IMR-90 (cell line): Measurements from ENCODE around the gene PAPSS2. TPM values are rescaled to one million over a fixed set of nuclear protein-coding genes. Genes with fewer than 3 reads are reported as not detected.

ENCODE experiments used
- ATAC-seq: fragments of 200-7000 bp; cut with Tn5 transposase; 2 replicates; pipeline ENCODE4 v1.9.1; 2020; ENCODE audit warnings: low read depth, mild to moderate bottlenecking, moderate library complexity
- BruUV-seq: library from RNA; stranded (reverse); fragments of 400-500 nt; replicated peaks from 2 replicates; lab custom pipeline; 2021; lab: Mats Ljungman, UMichigan
- CTCF ChIA-PET: fragments of 300-600 bp; formaldehyde crosslinking; extraction: SDS; loops from one replicate; lab custom pipeline; 2021; ENCODE audit warnings: antibody characterized with exemption; lab: Yijun Ruan, JAX
- POLR2A ChIA-PET: fragments of 300-600 bp; sonication (Branson Sonifier 250); formaldehyde crosslinking; loops from one replicate; lab custom pipeline; 2022; ENCODE audit warnings: antibody characterized with exemption; ENCODE audit not compliant: unreplicated experiment; lab: Charles Lee
- DNase-seq: peaks from one replicate; pipeline ENCODE4 v3.0.0; 2013
- H2AFZ ChIP-seq: replicated peaks from 2 replicates; pipeline ENCODE3; 2013; ENCODE audit warnings: low read length, mild to moderate bottlenecking; ENCODE audit not compliant: poor library complexity
- H2AK5ac ChIP-seq: 2 replicates; pipeline ENCODE4 v1.6.1; 2013; ENCODE audit warnings: low read depth, low read length, inconsistent platforms
- H2AK9ac ChIP-seq: replicated peaks from 2 replicates; pipeline ENCODE3; 2013; ENCODE audit warnings: mild to moderate bottlenecking, low read depth, low read length, moderate library complexity; ENCODE audit not compliant: poor library complexity
- H2BK120ac ChIP-seq: 2 replicates; pipeline ENCODE4 v1.6.1; 2013; ENCODE audit warnings: low read depth, low read length, inconsistent platforms
- H2BK15ac ChIP-seq: 3 replicates; pipeline ENCODE4 v1.6.1; 2013; ENCODE audit warnings: low read depth, low read length, inconsistent platforms
- H2BK20ac ChIP-seq: 2 replicates; pipeline ENCODE4 v1.6.1; 2013; ENCODE audit warnings: low read depth, mild to moderate bottlenecking, inconsistent platforms, low read length, moderate library complexity
- H2BK5ac ChIP-seq: 2 replicates; pipeline ENCODE4 v1.6.1; 2013; ENCODE audit warnings: mild to moderate bottlenecking, low read depth, low read length, inconsistent platforms; ENCODE audit not compliant: poor library complexity, severe bottlenecking
- H3K14ac ChIP-seq: replicated peaks from 2 replicates; pipeline ENCODE4 v1.6.1; 2013; ENCODE audit warnings: low read depth, low read length, inconsistent platforms
- H3K18ac ChIP-seq: 2 replicates; pipeline ENCODE4 v1.6.1; 2013; ENCODE audit warnings: low read depth, low read length, control low read depth
- H3K23ac ChIP-seq: 2 replicates; pipeline ENCODE4 v1.6.1; 2013; ENCODE audit warnings: low read depth, low read length, inconsistent platforms
- H3K27ac ChIP-seq: 2 replicates; pipeline ENCODE4 v1.5.1; 2013; ENCODE audit warnings: mild to moderate bottlenecking, control low read depth, low read length; ENCODE audit not compliant: insufficient read depth
- H3K27me3 ChIP-seq: 2 replicates; pipeline ENCODE4 v1.6.1; 2013; ENCODE audit warnings: low read length; ENCODE audit not compliant: control insufficient read depth, insufficient read depth
- H3K36me3 ChIP-seq: 2 replicates; pipeline ENCODE4 v1.6.1; 2013; ENCODE audit warnings: low read length, mixed read lengths; ENCODE audit not compliant: control insufficient read depth, insufficient read depth
- H3K4ac ChIP-seq: 2 replicates; pipeline ENCODE4 v1.6.1; 2013; ENCODE audit warnings: low read depth, low read length, inconsistent platforms
- H3K4me1 ChIP-seq: 2 replicates; pipeline ENCODE4 v1.6.1; 2013; ENCODE audit warnings: low read length, mixed read lengths; ENCODE audit not compliant: control insufficient read depth, insufficient read depth
- H3K4me2 ChIP-seq: 2 replicates; pipeline ENCODE4 v1.6.1; 2013; ENCODE audit warnings: low read depth, mild to moderate bottlenecking, control low read depth, low read length, moderate library complexity
- H3K4me3 ChIP-seq: 2 replicates; pipeline ENCODE4 v1.5.1; 2013; ENCODE audit warnings: low read depth, mild to moderate bottlenecking, control low read depth, low read length, moderate library complexity; ENCODE audit not compliant: insufficient read depth
- H3K56ac ChIP-seq: 2 replicates; pipeline ENCODE4 v1.6.1; 2013; ENCODE audit warnings: low read length, inconsistent platforms; ENCODE audit not compliant: insufficient read depth; ENCODE audit errors: extremely low read depth
- H3K79me1 ChIP-seq, 2 experiments: 2 replicates each; pipeline ENCODE4 v1.6.1; 2013; ENCODE audit warnings: low read length in 2 of 2, inconsistent platforms in 1 of 2, low read depth in 1 of 2
- H3K9ac ChIP-seq: 2 replicates; pipeline ENCODE4 v1.6.1; 2013; ENCODE audit warnings: low read depth, low read length, control low read depth
- H3K9me1 ChIP-seq: 2 replicates; pipeline ENCODE4 v1.6.1; 2013; ENCODE audit warnings: low read length, inconsistent platforms; ENCODE audit not compliant: insufficient read depth
- H3K9me3 ChIP-seq: 2 replicates; pipeline ENCODE4 v1.6.1; 2013; ENCODE audit warnings: low read length; ENCODE audit not compliant: control insufficient read depth, insufficient read depth
- H4K20me1 ChIP-seq: 2 replicates; pipeline ENCODE4 v1.6.1; 2013; ENCODE audit warnings: low read length, inconsistent platforms; ENCODE audit not compliant: insufficient read depth
- H4K5ac ChIP-seq: 2 replicates; pipeline ENCODE4 v1.6.1; 2013; ENCODE audit warnings: mild to moderate bottlenecking, low read depth, low read length, control low read depth
- H4K8ac ChIP-seq, 2 experiments: 2 replicates each; pipeline ENCODE4 v1.6.1; 2013; ENCODE audit warnings: low read depth in 2 of 2, low read length in 2 of 2, control low read depth in 1 of 2, inconsistent platforms in 1 of 2
- H4K91ac ChIP-seq: 2 replicates; pipeline ENCODE4 v1.6.1; 2013; ENCODE audit warnings: low read depth, low read length, inconsistent platforms; ENCODE audit not compliant: insufficient read depth
- MAZ ChIP-seq: IDR thresholded peaks from 2 replicates; pipeline ENCODE4 v1.6.1; 2012; ENCODE audit warnings: low read depth, mild to moderate bottlenecking, low read length, improper control_type of control experiment, moderate library complexity, borderline replicate concordance
- RAD21 ChIP-seq: IDR thresholded peaks from 2 replicates; pipeline ENCODE4 v1.6.1; 2012; ENCODE audit warnings: low read length, improper control_type of control experiment
- SMC3 ChIP-seq: fragments of 150-350 bp; IDR thresholded peaks from 2 replicates; pipeline ENCODE4 v1.6.1; 2016; ENCODE audit warnings: low read depth, mild to moderate bottlenecking, antibody characterized with exemption, low read length, moderate library complexity
- WGBS, 2 experiments: methylation state at CpG; one replicate each; pipeline versions ENCODE4 v1.1.5 to v1.1.7; 2013; ENCODE audit warnings: missing lambda C conversion rate in 2 of 2; ENCODE audit not compliant: insufficient read length in 1 of 2; ENCODE audit errors: extremely low coverage in 2 of 2; 5-methylcytosine and 5-hydroxymethylcytosine counted together
- dilution Hi-C: fragments of 300-500 bp; cut with HindIII; formaldehyde crosslinking; loops from one replicate; pipeline ENCODE4 v1.14.3; 2018; ENCODE audit warnings: low sequenced_read_pairs; ENCODE audit not compliant: unreplicated experiment
- in situ Hi-C: fragments of 300-500 bp; cut with MboI; formaldehyde crosslinking; loops from 3 replicates; pipeline ENCODE4 v1.14.3; 2019; ENCODE audit warnings: low sequenced_read_pairs, inconsistent platforms, mixed read lengths
- intact Hi-C: fragments of 100-400 bp; cut with micrococcal nuclease; formaldehyde crosslinking; loops from 2 replicates; pipeline ENCODE4 v1.10.0; 2022
- polyA plus RNA-seq, 3 experiments: library from polyadenylated mRNA; depleted of rRNA; stranded (reverse); fragments of >200 nt; gene quantifications; 2 replicates each; pipeline ENCODE4 v1.2.3, GENCODE V29; 2012; ENCODE audit warnings: low replicate concordance in 1 of 3
- total RNA-seq: library from RNA; depleted of rRNA; stranded (reverse); fragments of >200 nt; gene quantifications from 2 replicates; pipeline ENCODE4 v1.2.3, GENCODE V29; 2012
- TF ChIP-seq, protein P1 (sequence below): conservative IDR thresholded peaks from 2 replicates; pipeline ENCODE4 v1.5.1; 2012; ENCODE audit warnings: mild to moderate bottlenecking, low read depth, low read length, improper control_type of control experiment
- TF ChIP-seq, protein P2 (sequence below): fragments of 150-350 bp; IDR thresholded peaks from 2 replicates; pipeline ENCODE4 v1.6.1; 2016; ENCODE audit warnings: low read depth, mild to moderate bottlenecking, low read length, moderate library complexity, borderline replicate concordance

Gene PAPSS2
- total and polyA plus RNA-seq, 2 of the 4 experiments (the other 2 are of a cell fraction): 55.0 to 63.3 TPM

DNA sequence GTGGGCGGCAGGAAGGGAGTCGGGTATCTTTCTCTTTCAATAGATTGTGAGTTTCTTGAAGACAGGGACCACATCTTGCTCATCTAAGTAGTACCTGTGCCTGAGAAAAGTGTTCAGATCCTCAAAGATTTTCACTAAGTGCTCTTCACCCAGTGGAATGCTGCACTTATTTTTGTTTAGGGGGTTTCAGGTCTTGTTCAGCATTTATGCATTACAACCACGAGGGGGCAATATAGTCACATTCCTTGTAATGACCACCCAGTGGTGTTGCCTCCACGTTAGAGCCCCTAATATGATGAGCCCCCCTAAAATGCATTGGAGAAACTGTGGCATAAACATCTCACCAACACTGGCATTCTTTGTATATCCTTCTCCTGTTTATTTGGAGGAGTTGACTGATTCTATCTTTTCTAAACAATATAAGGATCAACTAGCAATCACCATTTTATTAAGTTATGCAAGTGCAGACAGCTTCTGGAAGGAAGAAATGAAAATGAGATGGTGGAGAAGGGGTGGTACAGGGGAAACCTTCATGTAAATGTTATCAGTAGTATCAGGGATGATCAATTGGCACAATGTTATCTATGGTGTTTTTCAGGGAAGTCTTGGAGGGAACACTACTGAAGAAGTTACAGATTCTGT is 3.1 kb upstream of the PAPSS2 start:
- Histone ChIP-seq H3K27ac (peak overlapping the region; percentile 63; the same call in 1 of the 2 replicates), H2AK5ac (peak overlapping the region; percentile 60), H3K36me3 (no peaks in the 10 kb centered on the region), H2BK120ac (peak overlapping the region; percentile 76), H2BK20ac (peak overlapping the region; percentile 74), H2AFZ (no peak overlapping the region), H2BK5ac (peak overlapping the region; percentile 91), H3K14ac (peak overlapping the region; percentile 6; the same call in 1 of the 2 replicates), H3K4me3 (no peak overlapping the region), H4K8ac (peak overlapping the region; percentile 51 to 60), H4K91ac (peak overlapping the region; percentile 63), H3K79me1 (peaks cover 4 to 27% of the 10 kb centered on the region in 2 experiments; a peak in 3 of 4 replicates), H3K4me2 (peak overlapping the region; percentile 72), H3K9me3 (no peaks in the 10 kb centered on the region), H3K18ac (peak overlapping the region; percentile 87), H3K23ac (peak overlapping the region; percentile 37; the same call in 1 of the 2 replicates), H2AK9ac (no peak overlapping the region), H3K9ac (peak overlapping the region; percentile 47; the same call in 1 of the 2 replicates), H3K27me3 (no peaks in the 10 kb centered on the region), H4K5ac (peak overlapping the region; percentile 61), H3K9me1 (peaks cover 9% of the 10 kb centered on the region), H3K4me1 (peaks cover 12% of the 10 kb centered on the region), H3K56ac (peak overlapping the region; percentile 69), H2BK15ac (peak overlapping the region; percentile 37), H3K4ac (peak overlapping the region; percentile 47; the same call in 1 of the 2 replicates), H4K20me1 (no peaks in the 10 kb centered on the region)
- DNase-seq (peak; percentile 52), ATAC-seq (no peak)
- WGBS, 2 experiments: no CpG with 5 or more reads among the region's 4 CpGs
- BruUV-seq: no TSS peak
- in situ Hi-C loops: no loop called here
- TF ChIP-seq MAZ (no peak), RAD21 (peak; percentile 73), SMC3 (peak; percentile 66)
- TF ChIP-seq, protein P1, sequence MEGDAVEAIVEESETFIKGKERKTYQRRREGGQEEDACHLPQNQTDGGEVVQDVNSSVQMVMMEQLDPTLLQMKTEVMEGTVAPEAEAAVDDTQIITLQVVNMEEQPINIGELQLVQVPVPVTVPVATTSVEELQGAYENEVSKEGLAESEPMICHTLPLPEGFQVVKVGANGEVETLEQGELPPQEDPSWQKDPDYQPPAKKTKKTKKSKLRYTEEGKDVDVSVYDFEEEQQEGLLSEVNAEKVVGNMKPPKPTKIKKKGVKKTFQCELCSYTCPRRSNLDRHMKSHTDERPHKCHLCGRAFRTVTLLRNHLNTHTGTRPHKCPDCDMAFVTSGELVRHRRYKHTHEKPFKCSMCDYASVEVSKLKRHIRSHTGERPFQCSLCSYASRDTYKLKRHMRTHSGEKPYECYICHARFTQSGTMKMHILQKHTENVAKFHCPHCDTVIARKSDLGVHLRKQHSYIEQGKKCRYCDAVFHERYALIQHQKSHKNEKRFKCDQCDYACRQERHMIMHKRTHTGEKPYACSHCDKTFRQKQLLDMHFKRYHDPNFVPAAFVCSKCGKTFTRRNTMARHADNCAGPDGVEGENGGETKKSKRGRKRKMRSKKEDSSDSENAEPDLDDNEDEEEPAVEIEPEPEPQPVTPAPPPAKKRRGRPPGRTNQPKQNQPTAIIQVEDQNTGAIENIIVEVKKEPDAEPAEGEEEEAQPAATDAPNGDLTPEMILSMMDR: peak; percentile 75
- TF ChIP-seq, protein P2, sequence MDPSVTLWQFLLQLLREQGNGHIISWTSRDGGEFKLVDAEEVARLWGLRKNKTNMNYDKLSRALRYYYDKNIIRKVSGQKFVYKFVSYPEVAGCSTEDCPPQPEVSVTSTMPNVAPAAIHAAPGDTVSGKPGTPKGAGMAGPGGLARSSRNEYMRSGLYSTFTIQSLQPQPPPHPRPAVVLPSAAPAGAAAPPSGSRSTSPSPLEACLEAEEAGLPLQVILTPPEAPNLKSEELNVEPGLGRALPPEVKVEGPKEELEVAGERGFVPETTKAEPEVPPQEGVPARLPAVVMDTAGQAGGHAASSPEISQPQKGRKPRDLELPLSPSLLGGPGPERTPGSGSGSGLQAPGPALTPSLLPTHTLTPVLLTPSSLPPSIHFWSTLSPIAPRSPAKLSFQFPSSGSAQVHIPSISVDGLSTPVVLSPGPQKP: no peak
- CTCF ChIA-PET: interaction anchor here (1.0 to 1.5 kb wide), 2 partner anchors 82 to 84 kb away, joined by 3 read pairs; no protein-coding TSS in a partner anchor
- POLR2A ChIA-PET: no interaction called here
- dilution Hi-C loops: no loop called here
- intact Hi-C loops: loop anchor here (1.0 to 5.0 kb wide), 6 partner anchors 66 to 896 kb away; partner anchors contain the start of genes KLLN and PTEN
